Limb (tissue), 2 donors: ENCODE results near the gene DIAPH3.
"Not testable (repeated sequence)": the region's sequence is repeated elsewhere in the genome, so short reads cannot be mapped to it uniquely, and the experiment has no call there.

Experiments
- DNase-seq, 2 donors: peaks; one replicate each; pipeline ENCODE4 v3.0.0-alpha.2; 2016; ENCODE audit errors: extremely low spot score in 2 of 2

Gene DIAPH3

DNA sequence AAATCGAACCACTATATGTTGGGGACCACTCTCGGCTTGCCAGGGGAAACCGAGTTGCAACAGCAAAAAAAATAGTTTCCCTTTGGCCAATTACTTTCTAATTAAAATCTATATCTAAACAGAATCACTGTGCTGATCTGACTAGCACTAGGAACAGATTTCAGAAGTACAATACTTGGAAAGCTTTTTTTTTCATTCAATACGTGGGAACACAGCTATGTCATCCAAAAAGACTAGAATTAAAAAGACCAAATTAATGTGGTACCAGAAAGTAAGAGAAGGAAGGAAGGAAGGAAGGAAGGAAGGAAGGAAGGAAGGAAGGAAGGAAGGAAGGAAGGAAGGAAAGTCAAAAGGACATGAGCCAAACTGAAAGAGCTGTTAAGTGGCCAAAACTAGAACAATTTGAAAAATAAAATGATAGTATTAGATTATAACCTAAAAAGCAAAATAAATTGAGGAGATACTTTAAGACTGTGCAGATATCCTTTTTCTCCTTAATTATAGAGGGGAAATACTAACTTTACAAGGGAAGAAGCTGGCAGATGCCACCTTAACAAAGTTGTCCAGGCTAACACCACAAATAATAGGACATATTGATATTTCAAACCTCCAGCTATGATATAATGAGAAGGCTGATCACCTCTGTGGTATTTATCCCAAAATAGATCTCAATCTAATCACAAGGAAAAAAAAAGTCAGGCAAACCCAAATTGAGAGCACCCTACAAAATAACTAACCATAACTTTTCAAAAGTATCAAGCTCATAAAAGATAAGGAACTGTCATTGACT, 63.9 kb downstream of the DIAPH3 start:
- no peak for DNase-seq

DNA sequence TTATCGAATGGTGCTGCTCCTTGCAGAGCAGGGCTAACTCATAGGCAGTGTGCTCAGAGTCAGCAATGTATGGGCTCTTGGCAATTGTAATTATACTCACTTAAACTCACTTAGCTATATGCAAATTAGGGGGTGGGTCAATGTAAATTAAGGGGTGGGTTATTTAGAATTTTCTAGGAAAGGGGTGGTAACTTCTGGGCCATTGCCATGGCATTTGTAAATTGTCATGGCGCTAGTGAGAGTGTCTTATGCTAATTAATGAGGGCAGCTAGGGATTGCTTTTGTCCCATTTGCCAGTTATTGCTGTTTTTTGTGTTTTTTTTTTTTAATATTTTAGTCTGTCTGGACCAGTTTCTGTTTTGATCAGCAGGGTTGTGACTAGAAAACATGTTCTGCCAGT, 68.4 kb downstream of the DIAPH3 start:
- no peak for DNase-seq

DNA sequence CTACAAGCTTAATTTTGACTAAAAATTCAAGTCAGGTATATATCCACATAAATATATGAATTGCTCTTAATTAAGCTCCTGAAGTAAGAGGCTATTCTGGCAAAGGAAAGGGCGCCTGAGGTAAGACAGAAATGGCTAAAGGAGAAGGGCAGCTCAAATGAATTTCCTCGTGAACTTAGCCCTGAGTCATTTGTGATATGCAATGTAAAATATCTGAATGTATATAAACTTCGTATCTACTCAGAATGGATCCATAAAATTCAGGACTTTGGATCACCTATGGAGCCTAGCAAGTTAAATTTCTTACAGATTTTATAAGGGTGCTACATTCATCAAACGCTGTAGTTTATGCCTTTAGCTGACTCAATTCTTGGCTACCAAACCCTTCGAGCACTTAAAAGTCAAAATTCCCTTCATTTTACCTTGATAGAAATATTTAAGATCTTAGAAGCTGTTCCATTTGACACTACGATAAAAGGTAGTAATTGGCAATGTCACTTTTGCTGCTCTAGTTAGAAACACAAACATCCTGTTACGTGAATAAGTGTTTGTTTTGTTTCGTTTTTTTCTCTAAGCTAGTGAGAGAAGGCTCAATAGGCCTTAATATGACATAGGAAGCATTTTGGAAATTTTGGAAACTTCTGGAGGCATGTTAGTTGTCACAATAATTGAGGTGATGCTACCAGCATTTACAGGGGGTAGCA, 69.2 kb downstream of the DIAPH3 start:
- no peak for DNase-seq

DNA sequence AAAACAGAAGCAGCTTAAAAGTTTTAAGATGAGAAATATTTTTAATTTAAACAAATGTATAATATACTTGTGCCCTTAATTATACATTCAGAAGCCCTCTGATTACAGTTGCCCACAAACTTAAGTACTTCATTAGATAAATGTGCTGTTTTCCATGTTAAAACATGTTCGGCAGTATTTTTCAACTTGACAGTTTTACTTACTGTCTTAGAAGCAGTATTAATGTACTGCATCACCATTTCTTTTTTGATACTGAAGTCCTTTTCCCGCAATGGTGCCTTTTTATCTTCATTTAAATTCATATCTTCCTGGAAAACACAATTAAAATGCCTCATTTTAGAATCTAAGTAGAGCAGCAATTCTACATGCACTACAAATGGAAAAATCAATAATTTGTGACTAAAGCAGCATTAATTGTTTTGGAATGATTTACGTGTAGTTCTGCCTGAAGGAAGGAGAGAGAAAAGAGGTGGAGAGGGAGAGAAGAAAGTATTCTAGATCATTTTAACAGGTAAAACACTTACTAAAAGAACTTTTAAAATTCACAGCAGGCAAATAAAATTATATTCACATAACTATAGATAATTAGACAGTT, 70.2 kb downstream of the DIAPH3 start:
- no peak for DNase-seq

DNA sequence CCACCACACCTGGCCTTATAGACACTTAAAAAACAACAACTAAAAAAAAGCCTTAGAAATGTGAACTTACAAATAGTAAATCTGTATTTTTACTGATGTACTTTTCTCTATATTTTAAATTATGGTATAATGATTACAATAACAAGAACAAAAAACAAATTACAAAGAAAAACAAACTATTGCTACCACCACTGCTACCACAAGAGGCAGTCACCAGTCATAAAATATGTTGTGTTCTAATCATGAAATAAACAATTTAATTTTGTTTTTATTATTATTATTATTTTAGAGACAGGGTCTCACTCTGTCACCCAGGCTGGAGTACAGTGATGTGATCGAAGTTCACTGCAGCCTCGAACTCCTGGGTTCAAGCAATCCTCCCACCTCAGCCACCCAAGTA, 72.2 kb downstream of the DIAPH3 start:
- DNase-seq, result no peak

DNA sequence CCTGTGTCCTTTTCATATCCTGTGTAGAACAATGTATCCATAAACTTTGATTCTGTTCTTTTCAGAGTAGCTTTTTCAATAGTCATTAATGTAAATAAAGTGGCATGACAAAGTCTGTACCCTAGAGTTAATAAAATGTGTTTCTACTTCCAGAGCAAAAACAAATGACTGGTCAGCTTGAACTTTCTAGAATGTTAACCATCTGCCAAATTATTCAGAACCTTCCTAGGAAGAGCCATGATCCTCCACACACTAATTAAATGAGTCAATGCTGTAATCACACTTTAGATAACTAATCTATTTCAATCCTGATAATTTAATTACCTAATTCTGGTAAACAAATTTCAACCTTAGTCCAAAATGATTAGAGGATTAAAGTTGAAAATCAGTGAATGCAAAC, 73.2 kb downstream of the DIAPH3 start:
- no peak for DNase-seq

DNA sequence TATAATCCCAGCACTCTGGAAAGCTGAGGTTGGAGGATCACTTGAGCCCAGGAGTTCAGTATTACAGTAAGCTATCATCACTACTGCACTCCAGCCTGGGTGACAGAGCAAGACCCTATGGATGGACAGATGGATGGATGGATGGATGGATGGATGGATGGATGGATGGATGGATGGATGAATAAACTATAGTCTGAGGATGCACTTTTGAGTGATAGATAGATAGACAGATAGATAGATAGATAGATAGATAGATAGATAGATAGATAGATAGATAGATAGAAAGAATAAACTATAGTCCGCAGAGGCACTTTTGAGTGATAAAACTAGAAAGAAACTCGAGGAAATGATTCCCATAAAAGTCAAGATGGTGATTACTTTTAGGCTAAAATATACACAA, 79.9 kb downstream of the DIAPH3 start:
- not testable (repeated sequence) for DNase-seq

DNA sequence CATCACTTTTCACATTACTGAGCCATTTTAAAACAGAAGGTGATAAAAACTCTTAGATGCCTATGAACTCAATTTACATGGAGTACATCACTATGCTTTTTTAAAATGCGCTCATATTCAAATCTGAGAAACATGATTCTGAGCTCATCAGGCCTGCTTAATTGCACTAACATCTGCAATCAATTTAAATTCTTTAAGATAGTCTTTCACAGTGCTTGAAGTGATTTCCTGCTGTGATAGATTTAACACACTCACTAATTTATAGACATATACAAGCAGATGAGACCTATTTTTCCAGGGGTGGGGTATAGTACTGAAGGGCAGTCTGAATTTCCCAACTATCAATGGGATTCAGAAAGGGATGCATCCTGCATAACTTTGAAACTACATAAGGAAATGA, 82.9 kb downstream of the DIAPH3 start:
- no peak for DNase-seq

DNA sequence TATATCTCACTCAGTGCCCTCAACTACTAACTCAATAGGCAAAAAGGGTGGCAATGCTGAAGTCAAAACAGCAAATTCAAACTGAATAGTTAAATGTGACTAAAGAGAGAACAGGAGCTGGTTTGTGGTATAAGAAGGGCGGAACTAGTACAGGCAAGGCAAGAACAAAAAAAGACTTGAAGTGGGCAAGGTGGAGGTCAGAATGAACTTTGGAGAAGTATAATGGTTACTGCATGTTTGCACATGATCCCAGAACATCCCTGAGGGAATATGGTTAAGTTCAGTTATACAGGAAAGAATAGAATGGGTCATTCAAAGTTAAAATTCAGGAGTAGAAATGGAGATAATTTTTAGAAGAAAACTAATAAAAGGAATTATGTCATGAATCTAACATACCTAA, 85.5 kb downstream of the DIAPH3 start:
- no peak for DNase-seq

DNA sequence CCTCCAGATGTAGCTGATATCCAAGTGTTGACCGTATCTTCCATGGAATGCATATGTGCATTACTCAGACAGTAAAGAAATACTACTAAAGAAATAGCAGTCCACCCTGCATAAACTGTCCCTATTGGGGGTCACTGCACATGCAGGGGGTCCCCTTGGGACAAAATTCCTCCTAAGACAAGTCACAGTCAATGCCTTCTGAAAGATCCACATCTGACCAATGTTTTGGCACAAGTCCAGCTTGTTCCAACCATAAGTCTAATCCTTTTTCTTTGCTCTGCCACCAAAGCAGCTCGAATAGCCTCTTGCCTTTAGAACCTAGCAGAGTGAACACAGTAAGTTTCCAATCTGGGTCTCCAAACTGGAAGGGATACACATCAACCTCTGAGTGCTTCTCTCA, 87.9 kb downstream of the DIAPH3 start:
- no peak for DNase-seq

DNA sequence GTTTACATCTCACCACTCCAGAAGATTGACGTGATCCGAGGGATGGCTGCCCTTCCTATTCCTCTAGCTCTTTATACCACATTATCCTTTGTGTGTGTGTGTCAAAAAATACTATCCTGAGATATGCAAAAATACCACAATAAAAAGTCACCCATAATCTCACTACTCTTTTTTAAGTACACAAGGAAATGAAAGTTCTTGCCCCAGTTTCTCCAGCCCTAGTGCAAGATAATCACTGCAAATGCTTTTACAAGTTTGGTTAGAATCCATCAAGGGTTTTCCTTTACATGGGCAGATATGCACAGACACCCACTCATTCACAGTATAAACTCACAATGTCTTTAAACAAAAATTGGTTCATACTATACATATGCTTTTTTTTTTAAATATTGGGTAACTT, 89.3 kb downstream of the DIAPH3 start:
- no peak for DNase-seq

DNA sequence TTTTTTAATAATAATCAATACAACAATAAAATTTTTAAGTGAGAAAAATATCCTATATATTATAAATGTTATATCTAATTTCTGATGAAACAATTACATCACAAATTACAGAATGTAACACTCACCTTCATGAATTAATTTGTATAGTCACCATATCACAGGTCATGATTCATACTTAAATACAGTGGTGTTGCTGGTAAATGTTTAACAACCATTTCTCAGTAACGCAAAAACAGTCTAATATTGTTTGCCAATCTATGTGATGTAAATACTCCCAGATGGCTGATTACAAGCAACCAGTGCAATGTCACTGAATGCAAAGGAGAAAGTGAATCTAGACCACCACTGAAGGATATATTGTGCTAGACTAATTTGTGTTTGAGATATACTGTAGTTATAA, 97.5 kb downstream of the DIAPH3 start:
- DNase-seq, result no peak

DNA sequence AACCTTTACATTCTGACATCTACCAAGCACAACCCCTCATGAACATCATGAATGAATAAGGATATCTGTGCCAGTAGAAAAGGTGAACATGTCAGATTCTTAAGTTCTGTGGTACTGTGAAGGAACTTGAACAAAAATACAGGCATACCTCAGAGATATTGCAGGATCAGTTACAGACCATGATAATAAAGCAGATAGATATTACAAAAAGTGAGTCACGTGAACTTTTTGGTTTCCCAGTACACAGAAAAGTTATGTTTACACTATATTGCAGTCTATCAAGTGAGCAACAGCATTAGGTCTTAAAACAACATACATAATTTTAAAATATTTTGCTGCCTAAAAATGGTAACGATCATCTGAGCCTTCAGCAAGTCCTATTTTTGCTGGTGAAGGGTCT, 101.2 kb downstream of the DIAPH3 start:
- no peak for DNase-seq

DNA sequence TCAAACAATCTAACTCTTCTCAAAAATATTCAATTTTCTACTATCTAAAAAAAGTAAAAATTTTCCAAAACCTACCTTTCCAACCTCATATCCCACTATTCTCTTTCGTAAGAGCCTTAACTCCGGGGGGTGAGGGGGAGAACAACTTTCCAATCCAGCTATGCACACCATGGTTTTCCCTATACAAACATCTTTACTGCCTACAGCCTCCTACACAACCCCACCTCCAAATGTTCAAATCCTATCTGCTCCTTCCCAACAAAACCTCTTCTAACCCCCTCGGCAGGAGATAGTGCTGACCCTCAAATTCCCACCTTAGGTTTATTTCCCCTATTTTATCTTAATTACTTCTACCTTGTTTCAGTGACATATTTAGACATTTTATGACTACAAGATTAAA, 102.0 kb downstream of the DIAPH3 start:
- no peak for DNase-seq

DNA sequence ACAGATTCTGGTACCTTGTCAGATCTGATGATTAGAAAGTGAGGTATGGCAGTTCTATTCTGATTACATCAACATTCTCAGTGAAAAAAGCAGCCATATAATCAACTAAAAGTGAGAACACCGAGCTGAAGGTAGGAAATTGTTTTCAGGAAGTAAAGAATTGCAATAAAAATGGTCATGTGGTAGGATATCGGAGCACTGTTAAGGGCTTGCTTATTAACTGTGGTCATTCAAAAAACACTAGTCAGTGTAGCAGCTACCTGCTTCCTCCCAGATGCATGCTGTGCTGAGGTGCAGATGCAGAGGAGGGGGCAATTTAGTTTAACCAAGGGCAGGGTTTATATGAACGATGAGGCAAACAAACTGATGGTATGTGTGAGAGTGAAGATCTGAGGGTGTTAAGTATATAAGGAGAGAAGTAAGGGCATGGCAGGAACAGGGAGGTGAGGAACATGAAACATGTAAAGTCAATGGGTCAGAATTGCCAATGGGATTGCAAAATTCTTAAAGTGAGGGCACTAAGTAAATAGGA, 111.9 kb downstream of the DIAPH3 start:
- no peak for DNase-seq

DNA sequence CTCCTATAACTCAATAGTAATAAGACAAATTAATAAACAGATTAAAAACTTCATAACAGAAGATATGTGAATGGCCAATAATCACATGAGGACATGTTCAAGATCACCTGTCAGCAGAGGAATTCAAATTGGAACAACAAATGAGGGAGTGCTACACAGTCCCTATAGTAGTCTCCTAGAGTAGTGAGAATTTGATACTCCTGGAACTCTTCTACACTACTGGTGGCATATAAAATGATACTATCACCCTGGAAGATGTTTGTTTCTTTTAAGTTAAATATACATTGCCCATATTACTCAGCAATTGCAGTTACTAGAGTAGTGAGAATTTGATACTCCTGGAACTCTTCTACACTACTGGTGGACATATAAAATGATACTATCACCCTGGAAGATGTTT, 115.4 kb downstream of the DIAPH3 start:
- DNase-seq, result not testable (repeated sequence)

DNA sequence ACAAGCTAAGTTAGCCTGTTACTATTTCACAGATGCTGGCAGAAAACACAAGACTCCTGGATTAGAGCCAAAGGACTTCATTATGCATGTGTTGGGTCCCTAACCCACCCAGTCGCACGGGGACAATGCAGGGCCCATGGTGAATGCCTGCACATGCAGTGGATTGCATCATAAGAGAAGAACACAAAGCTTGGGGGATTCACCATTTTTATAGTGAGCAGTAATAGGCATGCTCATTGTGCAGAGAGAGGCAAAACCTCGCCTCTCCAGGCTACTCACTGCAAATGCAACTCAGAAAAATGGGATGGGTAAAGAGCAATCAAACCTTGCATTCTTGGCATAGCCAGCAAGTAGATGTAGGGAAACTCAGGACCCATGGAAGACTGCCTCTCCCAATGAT, 115.8 kb downstream of the DIAPH3 start:
- DNase-seq, result no peak

DNA sequence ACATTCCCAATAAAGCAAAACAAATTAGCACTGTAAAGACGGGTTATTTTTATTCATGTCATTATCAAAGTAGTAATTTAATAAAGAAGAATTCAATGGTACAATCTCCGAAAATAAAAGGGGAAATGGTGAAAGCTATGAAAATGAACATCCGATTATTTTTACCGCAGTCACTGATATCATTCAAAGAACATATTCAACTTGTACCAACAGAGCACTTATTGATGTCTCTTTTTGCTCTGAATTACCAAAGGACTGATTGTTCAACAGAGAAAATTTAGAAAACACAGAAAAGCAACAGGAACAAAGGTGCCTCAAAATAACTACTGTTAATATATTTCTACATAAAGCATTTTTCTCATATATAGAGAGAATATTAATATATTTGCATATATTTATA, 119.4 kb downstream of the DIAPH3 start:
- no peak for DNase-seq

DNA sequence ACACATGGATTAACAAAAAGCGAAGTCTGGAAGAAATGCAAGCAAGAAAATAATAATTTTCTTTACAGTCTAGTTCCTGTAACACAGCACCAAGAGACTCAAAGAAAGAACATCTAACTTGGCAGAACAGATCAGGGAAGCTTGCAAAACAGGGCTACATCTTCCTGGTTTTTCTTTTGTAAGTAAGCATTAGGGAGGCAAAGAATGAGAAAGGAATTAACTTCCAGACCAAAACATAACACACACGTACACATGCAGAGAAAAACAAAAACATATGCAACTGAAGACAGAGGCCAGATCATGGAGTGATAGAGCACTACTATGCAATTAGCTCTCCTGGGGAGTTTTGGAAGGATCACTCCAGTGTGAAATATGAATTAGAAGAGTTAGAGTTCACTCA, 120.5 kb downstream of the DIAPH3 start:
- DNase-seq, result peak in 1 of 2 donors; percentile 6

DNA sequence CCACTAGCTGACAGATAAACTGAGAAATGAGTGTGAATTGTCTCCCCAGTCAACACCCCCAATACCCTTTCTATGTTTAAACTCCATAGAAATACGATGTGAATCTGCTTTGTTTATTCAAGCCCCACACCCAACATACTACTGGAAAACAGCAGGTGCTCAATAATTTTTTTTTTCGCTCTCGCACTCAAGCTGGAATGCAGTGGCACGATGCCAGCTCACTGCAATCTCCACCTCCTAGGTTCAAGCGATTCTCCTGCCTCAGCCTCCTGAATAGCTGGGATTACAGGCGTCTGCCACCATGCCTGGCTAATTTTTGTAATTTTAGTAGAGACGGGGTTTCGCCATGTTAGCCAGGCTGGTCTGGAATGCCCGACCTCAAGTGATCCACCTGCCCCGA, 123.1 kb downstream of the DIAPH3 start:
- not testable (repeated sequence) for DNase-seq

DNA sequence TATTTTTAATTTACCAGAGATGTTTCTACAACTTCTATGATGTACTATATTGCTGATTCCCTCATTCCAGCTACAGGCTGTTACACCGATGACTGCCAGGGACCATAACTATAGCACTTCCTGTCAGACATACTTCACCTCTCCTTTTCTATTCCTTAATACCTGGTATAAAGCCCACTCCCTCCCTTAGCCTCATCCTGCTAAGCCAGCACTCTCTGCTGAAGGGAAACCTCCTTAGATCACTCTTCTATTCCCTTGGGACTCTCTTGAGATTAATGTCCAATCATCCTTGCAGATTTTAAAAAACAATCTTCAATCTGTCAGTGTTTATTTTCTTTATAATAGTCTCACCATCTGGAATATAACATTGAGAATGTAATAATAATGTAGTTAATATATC, 127.9 kb downstream of the DIAPH3 start:
- no peak for DNase-seq

DNA sequence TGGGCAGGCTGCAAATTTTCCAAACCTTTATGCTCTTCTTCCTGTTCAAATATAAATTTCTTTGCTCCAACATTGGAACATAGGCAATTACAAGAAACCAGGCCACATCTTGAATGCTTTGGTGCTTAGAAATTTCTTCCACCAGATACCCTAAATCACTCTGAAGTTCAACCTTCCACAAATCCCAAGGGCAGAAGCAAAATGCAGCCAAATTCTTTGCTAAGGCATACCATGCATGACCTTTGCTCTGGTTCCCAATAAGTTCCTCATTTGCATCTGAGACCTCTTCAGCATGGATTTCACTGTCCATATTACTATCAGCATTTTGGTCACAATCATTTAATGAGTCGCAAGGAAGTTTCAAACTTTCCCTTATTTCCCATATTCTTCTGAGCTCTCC, 130.9 kb downstream of the DIAPH3 start:
- no peak for DNase-seq

DNA sequence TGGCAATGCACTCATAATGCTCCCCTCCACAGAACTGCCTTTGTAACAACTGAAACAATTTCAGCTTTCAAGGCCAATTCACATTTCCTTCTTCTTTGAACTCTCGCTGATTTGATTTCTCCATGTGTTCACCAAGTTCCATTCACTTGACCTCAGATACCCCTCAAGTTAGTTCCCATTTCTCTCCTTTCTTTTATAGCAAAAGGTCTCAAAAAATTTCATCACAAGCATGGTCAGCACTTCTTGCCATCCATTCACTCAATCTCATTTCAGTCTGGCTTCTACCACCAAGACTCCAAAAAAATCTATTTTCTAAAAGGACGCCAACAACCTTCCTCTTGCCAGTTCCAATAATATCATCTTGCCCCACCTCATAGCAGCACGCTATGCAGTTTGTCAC, 135.7 kb downstream of the DIAPH3 start:
- DNase-seq, result no peak
